GM10847 (cell line): ENCODE results near the gene KIF5C.

ENCODE experiments used
- POLR2A ChIP-seq: IDR thresholded peaks from 2 replicates; pipeline ENCODE4 v1.6.1; 2011; ENCODE audit not compliant: insufficient read length; ENCODE audit errors: extremely low read depth

Gene KIF5C

DNA sequence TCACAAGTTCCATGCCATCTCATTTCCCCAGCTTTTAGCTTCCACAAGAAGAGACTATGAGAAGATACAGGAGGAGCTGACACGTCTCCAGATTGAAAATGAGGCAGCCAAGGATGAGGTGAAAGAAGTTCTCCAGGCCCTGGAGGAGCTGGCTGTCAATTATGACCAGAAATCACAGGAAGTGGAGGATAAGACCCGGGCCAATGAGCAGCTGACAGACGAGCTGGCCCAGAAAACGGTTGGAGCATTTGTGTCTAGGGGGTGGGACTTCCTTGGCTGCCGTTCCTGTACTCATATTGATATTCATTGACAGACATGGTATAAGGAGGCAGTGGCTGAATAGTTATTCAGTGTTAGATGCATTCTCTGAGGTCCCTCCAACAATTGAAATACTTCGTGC lies 106.3 kb downstream of the KIF5C start:
- no peak for TF ChIP-seq POLR2A

DNA sequence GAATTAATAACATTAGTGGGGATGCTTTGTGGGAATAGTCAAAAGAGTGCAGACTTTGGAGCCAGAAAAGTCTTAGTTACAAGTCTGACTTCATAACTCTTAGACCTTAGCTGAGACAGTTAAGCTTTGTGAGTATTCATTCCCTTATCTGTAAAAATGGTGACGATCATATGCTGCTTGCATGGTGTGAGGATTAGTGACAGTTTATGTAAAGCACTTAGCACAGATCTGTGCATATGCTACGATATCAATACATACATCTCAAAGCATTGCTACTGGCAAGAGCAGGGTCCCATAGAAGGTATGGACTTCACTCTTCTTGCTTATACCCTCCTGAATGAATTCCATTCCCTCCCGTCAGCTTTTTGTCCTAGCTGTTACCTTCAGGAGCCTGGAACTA lies 106.8 kb downstream of the KIF5C start:
- TF ChIP-seq POLR2A, result no peak

DNA sequence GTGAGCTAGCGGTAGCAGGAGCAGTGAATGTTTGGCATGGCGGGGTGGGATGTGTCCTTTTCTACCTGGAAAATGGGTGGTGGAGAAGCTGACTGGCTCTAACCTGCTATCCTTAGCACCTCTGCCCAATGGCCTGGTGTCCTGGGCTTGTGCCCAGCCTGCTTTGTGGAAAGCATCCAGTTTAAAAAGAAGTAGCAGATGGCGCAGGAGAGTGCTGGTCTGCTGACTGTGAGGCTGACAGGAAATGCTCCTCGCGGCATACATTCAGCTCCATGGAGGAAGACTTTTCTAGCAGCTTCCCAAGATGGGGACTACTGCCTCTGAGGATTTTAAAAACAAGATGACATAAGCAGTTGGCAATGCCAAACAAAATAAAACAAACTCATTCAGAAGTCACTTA lies 107.3 kb downstream of the KIF5C start:
- TF ChIP-seq POLR2A, result no peak

DNA sequence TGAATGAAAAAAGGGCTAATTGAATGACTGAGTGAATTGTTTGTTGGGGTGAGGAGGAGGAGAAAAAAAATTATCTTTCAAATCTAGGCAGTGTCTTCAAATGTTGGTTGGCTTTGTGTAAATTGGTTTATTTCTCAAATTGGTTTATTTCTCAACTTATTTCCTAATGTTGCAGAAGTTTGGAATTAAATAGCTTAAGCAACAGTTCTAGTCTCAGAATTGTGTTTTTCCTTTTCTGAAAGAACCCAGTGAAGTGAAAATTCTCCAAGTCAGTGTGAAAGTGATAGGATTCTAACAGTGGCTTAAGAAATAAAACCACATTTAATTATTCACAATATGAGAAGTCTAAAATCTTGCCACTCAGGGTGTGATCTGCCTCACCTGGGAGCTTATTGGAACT lies 108.9 kb downstream of the KIF5C start:
- no peak for TF ChIP-seq POLR2A

DNA sequence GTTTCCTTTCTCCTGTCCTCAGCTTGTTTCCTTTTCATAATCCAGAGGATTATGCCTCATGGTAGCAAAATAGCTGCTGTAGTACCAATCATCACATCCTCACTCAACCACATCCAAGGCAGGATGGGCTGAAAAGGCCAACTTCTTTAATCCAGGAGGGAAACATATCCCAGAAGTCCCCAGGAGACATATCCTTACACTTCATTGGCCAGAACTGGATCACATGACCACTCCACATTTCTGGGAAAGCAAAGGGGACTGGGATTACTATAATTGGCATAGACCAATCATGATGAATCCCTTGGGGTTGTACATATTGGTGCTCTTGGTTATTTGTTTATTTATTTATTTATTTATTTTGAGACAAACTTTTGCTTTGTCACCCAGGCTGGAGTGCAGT lies 109.4 kb downstream of the KIF5C start:
- no peak for TF ChIP-seq POLR2A

DNA sequence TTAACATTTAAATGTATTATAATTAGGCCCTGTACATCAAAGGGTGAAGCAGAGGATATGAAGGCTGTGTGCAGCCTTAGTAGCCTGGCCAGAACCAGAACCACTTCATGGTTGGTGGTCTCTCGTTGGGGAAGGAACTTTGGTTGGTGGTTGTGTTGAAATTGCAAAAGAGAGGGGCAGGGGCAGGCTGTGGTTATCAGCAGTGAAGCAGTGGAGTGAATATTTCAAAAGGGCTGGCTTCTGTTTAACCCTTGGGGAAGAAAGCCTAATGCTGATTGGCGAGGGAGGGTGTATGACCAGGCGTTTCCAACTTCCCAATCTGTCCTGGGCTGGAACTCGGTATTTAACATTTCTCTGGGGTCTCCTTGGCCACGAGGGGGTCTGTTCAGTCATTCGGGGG lies 112.3 kb downstream of the KIF5C start:
- no peak for TF ChIP-seq POLR2A

DNA sequence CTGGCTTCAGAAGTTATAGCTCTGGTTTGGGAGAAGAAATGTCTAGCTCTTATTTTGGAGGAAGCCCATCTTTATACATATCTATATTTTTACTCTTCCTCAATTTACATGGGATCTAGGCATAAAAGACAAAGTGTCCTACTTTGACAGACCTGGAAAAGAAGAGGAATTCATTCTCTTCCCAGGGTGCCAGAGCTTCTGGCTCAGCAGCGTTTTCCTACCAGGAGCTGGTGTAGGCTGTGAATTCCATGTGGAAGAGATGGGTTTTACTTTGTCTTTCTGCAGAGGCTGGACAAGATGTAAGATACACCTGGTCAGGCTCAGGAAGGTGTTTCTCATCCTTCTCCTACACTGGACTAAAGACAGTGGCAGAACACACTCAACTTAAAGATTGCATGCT lies 113.3 kb downstream of the KIF5C start:
- TF ChIP-seq POLR2A, result no peak

DNA sequence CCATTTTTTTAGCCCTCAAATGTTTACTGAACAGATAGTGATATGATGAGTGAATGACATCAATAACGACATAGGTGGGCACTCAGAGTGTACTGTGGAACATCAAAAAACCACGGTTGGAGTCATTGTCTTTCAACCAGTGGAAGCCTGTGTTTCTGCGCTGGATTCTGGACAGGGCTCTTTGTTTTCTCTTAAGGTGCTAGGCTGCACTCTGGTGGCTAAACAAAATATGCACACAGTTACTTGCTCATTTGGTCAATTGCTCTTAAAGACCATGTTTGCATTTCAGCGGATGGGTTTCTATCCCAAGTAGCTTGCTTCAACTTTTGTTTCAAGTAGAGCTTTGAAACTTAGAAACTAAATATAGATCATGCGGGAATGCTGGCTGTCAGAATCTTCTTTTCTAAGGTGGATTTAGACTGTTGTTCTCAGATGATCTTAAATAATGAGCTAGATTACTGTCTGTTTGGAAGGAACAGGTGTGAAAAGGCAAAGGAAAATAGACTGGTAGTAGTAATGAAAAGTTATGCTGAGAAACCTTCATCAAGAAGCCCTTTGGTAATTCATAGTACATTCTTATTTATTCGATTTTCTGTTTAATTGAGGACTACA lies 115.0 kb downstream of the KIF5C start:
- no peak for TF ChIP-seq POLR2A

DNA sequence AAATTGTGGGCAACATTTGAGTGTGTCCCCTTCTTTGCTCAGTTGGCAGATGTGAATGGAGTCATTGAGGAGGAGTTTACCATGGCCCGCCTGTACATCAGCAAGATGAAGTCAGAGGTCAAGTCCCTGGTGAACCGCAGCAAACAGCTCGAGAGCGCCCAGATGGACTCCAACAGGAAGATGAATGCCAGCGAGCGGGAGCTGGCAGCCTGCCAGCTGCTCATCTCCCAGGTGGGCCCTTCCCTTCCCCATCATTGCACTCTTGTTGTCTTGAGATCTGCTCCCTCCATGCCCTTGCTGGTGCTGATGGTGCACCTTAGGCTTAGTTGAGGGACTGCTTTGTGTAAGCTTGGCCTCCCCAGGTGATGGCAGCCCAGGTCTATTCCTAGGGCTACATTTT lies 115.9 kb downstream of the KIF5C start:
- no peak for TF ChIP-seq POLR2A

DNA sequence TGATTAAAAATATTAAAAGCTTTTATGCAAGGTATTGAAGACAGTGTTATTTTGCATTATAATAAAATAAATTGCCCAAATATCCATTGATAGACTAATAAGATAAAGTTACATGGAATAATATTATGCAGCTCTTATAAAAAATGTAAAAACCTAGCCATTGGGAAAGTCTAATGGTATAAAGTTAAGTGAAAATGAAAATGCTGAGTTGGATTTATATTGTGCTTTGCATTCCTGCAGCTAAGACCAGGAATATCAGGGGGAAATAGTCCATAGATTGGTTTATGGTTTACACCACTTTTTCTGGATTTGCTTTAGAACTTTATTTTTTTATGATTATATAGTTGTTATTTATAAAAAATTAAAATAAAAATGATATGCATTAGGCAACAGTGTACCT lies 117.4 kb downstream of the KIF5C start:
- no peak for TF ChIP-seq POLR2A

DNA sequence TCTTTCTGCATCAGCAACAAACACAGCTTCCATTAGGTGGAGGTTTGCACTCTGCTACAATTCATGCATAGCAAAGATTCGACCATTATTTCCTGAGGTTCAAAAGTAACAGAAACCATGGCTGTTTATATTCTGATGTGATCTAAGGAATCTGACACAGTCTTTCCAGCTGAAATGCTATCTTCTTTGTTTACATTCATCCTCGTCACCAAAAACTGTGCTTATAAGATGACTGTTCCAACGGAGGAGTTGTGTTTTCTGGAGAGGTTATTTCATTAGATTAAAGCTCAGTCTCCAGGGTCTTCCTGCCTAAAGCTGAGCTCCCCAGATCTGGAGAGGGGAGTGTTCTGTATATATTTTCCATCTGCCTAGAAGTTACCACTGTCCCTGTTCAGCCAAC lies 118.3 kb downstream of the KIF5C start:
- no peak for TF ChIP-seq POLR2A

DNA sequence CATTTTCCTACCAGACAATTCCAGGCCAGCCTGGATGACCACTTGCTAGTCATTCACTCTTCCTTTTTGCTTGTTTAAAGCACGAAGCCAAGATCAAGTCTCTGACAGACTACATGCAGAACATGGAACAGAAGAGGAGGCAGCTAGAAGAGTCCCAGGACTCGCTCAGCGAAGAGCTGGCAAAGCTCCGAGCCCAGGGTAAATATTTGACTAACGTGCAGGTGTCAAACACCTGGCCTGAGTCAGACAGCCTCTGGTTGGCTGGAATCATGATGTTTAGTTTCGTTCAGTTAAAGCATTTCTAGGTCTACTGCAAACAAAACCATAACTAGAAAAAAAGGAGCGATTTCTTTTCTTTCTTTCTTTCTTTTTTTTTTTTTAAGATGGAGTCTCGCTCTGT lies 119.3 kb downstream of the KIF5C start:
- TF ChIP-seq POLR2A, result no peak

DNA sequence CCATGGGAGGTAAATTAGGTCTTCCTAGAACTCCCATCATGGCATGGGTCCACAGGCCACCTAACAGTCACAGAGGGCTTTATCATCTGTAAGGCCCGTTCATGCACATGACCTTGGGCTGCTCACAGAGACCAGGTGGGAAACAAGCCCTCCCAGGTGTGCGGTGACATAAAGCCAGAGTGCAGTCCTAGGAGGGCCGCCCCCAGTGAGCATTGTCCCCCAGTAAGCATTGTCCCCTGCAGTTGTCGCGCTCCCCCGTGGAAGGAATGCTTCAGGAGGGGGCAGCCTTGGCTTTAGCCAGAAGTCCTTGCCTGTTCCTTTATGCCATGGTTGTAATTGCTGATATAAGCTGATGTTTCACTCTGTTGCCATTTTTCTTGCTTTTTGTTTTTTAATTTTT lies 121.8 kb downstream of the KIF5C start:
- no peak for TF ChIP-seq POLR2A

DNA sequence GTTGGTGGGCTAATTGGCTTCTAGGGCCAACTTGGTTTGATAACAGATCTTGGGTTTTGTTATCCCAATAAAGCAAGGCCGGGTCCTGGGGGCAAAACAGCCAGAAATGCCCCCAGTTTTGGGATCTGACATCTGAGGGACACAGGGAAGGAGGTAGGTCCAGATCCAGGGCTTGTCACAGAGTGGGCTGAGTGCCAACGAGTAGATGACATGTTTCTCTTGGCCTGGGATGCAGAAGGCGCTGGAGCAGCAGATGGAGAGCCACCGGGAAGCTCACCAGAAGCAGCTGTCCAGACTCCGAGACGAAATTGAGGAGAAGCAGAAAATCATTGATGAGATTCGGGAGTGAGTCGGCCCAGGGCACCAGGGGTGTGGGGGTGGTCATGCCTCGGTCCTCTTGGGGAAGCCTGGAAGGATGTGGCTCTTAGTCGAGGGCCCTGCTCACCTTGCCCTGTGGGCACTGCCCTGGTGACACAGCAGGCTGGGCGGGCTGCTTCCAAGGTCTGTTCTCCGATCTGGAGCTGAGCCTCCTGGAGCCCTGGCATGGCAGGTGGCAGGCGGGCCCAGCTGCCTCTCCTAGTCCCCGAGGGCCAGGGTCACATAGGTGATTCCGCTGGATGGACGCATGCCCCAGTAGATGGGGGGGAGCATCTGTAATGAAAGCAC lies 123.3 kb downstream of the KIF5C start:
- no peak for TF ChIP-seq POLR2A

DNA sequence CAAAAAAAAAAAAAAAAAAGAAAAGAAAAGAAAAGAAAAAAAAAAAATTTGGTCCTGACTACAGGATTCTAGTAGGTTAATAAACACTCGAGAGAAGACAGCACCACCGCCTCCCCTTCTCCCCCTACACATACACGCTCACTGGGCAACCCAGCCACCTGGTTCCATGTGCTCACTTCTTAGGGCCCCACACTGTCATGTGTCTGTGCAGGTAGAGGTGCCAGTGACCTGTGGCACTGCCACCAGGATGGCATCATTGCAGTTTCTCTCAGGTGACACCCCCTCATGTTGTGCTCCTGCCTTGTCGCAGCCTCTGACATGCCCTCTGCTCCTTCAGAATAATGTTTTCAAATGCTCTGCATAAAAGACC lies 123.8 kb downstream of the KIF5C start:
- no peak for TF ChIP-seq POLR2A

DNA sequence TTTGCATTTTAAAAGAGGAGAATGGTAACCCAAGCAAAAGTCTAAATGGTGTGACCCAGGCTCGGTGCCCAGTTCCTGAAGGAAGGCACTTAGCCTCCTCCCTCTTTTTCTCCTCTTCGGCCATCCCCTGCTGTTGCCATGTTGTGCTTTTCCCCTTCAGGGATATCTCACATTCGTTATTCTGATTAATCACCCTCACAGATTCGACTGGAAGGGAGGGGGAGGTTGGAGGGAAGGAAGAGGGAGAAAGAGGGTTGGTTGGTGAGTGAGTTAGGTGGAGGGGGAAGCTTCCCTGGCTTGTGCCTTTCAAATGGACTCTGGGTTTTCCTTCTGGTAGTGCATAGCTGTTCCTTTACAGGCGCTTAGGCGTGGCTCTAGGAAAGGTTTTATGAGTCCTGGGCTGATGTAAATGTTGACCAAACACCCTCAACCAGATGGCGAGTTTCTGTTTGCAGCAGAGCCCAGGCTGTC lies 124.5 kb downstream of the KIF5C start:
- TF ChIP-seq POLR2A, result no peak
